Upper lobe of right lung (tissue), 1 donor: ENCODE measurements around the gene TENM4. TPM values are rescaled to one million over a fixed set of nuclear protein-coding genes. Genes with fewer than 3 reads are reported as not detected.

Experiments
- ATAC-seq: fragments of 200-7000 bp; cut with Tn5 transposase; one replicate; pipeline ENCODE4 v1.9.1; 2020; ENCODE audit warnings: mild to moderate bottlenecking, moderate library complexity
- DNase-seq: peaks from one replicate; pipeline ENCODE4 v3.0.0-alpha.2; 2020
- H3K27ac ChIP-seq: fragments of 200-600 bp; one replicate; pipeline ENCODE4 v1.8.0; 2022
- H3K27me3 ChIP-seq: fragments of 200-600 bp; one replicate; pipeline ENCODE4 v1.8.0; 2022; ENCODE audit warnings: mild to moderate bottlenecking
- H3K36me3 ChIP-seq: fragments of 200-600 bp; one replicate; pipeline ENCODE4 v1.8.0; 2022
- H3K4me1 ChIP-seq: fragments of 200-600 bp; one replicate; pipeline ENCODE4 v1.8.0; 2022
- H3K4me3 ChIP-seq: fragments of 200-600 bp; one replicate; pipeline ENCODE4 v1.8.0; 2022; ENCODE audit warnings: mild to moderate bottlenecking
- H3K9me3 ChIP-seq: fragments of 200-600 bp; one replicate; pipeline ENCODE4 v1.8.0; 2022
- intact Hi-C: fragments of 100-400 bp; cut with DNase I; formaldehyde crosslinking; loops from one replicate; pipeline ENCODE4 v1.11.0; 2022
- total RNA-seq: library from RNA; stranded (reverse); fragmentation: NEBNext Ultra II Directional; extraction: Animal tissue kit (Norgen Biotek cat#: 25700); gene quantifications from one replicate; pipeline ENCODE4 v1.2.1, GENCODE V29; 2021
- TF ChIP-seq, protein P1 (sequence below): fragments of 200-600 bp; IDR thresholded peaks from one replicate; pipeline ENCODE4 v1.8.0; 2022; ENCODE audit warnings: antibody characterized with exemption
- donor health status: DM: no; HTN: yes; CAD: no; lungs with severe emphysema.

The TENM4 gene
- total RNA-seq, 1 donor from 2014 or later = 4.3 TPM

DNA sequence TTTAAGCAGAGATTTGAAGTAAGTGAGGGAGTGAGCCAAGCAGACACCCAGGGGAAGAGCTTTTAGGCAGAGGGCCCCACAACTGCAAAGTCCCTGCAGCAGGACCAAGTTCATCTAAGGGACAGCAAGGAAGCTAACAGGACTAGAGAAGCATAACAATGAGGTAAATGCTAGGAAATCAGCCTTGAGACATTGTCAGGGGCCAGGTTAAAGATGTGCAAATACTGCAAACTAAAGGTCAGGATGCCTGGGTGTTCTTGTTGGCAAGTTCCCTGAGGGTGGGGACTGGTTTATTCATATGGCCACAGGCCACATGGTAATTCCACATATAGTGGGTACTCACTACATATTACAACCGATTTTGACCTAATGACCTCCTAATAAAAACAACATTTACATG, 467.0 kb downstream of the TENM4 start:
- H3K4me3 ChIP-seq = no peak overlapping the region
- no peaks in the 10 kb centered on the region for H3K9me3 ChIP-seq
- DNase-seq = no peak
- H3K4me1 ChIP-seq = no peaks in the 10 kb centered on the region
- ATAC-seq = no peak
- peaks cover 5% of the 10 kb centered on the region for H3K27me3 ChIP-seq
- TF ChIP-seq, protein P1, sequence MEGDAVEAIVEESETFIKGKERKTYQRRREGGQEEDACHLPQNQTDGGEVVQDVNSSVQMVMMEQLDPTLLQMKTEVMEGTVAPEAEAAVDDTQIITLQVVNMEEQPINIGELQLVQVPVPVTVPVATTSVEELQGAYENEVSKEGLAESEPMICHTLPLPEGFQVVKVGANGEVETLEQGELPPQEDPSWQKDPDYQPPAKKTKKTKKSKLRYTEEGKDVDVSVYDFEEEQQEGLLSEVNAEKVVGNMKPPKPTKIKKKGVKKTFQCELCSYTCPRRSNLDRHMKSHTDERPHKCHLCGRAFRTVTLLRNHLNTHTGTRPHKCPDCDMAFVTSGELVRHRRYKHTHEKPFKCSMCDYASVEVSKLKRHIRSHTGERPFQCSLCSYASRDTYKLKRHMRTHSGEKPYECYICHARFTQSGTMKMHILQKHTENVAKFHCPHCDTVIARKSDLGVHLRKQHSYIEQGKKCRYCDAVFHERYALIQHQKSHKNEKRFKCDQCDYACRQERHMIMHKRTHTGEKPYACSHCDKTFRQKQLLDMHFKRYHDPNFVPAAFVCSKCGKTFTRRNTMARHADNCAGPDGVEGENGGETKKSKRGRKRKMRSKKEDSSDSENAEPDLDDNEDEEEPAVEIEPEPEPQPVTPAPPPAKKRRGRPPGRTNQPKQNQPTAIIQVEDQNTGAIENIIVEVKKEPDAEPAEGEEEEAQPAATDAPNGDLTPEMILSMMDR = no peak
- intact Hi-C loops = no loop called here
- no peaks in the 10 kb centered on the region for H3K36me3 ChIP-seq
- H3K27ac ChIP-seq = no peak overlapping the region

DNA sequence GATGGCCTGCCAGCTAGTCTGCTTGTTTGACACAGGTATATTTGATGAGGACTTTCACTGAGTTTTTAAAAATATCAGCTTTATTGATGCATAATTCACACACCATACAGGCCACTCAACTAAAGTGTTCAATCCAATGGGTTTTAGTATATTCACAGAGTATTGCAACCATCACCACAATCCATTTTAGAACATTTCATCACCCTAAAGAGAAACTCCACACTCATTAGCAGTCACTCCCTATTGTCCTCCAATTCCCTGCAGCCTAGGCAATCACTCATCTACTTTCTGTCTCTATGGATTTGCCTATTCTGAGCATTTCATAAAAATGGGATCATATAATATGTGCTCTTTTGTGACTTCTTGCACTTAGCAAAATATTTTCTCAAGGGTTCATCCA, 468.2 kb downstream of the TENM4 start:
- no peak for ATAC-seq
- intact Hi-C loops = no loop called here
- H3K36me3 ChIP-seq = no peaks in the 10 kb centered on the region
- H3K9me3 ChIP-seq = no peaks in the 10 kb centered on the region
- no peak overlapping the region for H3K27ac ChIP-seq
- peaks cover 5% of the 10 kb centered on the region for H3K27me3 ChIP-seq
- H3K4me1 ChIP-seq = no peaks in the 10 kb centered on the region
- no peak for DNase-seq
- no peak overlapping the region for H3K4me3 ChIP-seq
- TF ChIP-seq, protein P1 = no peak

DNA sequence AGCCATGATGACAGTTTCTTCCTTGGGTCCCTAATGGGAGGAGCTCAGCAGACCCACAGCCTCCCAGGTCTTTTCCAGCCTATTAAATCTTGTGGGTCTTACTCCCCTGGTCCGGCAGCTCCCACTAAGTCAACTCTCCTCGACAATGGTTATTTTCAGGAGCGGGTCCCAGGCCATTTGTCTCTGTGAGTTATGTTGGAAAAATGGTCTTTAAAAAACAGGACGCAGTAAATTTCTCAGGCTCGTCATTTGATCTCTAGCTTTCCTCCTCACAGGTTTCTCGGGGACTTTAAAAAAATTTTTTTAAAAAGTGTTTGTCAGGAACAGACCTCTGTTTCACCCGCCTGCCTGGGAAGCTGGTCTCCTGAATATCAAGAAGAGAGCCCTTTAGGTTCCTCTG, 468.7 kb downstream of the TENM4 start:
- intact Hi-C loops = no loop called here
- no peak overlapping the region for H3K4me3 ChIP-seq
- H3K36me3 ChIP-seq = no peaks in the 10 kb centered on the region
- no peak overlapping the region for H3K27ac ChIP-seq
- H3K9me3 ChIP-seq = no peaks in the 10 kb centered on the region
- no peaks in the 10 kb centered on the region for H3K4me1 ChIP-seq
- H3K27me3 ChIP-seq = peaks cover 5% of the 10 kb centered on the region
- DNase-seq = no peak
- ATAC-seq = no peak
- TF ChIP-seq, protein P1 = no peak

DNA sequence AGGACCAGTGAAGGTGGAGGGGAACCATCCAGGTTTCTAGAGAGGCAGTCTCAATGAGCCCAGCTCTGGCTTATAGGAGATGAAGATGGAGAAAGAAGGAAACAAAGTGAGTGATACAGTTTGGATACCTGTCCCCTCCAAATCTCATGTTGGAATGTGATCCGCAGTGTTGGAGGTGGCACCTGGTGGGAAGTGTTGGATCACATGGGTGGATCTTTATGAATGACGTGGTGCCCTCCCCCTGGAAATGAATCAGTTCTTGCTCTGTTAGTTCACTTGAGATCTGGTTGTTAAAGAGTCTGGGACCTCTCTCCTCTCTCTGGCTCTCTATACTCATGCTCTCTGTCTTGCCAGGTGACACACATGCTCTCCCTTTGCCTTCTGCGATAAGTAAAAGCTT, 473.0 kb downstream of the TENM4 start:
- Histone ChIP-seq H3K27ac (no peak overlapping the region), H3K4me3 (no peak overlapping the region), H3K4me1 (no peaks in the 10 kb centered on the region), H3K9me3 (no peaks in the 10 kb centered on the region), H3K36me3 (no peaks in the 10 kb centered on the region), H3K27me3 (no peaks in the 10 kb centered on the region)
- ATAC-seq (no peak), DNase-seq (no peak)
- TF ChIP-seq, protein P1 = no peak
- intact Hi-C loops = no loop called here

DNA sequence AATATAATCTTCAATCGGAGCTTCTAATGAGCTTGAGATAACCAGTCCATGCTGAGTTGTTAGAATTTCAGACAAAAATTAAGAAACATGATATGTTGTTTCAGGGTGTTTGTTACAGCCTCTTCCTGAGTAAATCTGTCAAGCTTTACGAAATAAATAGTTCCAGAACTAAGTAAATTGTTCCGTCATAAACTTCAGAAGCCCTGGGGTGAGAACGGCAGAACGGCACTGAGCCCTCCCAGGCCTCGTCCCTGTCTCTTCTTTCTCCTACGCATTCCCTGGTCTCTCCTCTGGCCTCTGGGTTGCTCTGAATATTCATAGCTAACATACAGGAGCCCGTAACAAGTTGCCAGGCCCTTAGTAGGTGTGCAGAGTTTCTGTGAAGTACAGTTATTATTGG, 475.4 kb downstream of the TENM4 start:
- DNase-seq (no peak), ATAC-seq (no peak)
- intact Hi-C loops = no loop called here
- TF ChIP-seq, protein P1 = no peak
- no peak overlapping the region for H3K4me3 ChIP-seq
- no peak overlapping the region for H3K27ac ChIP-seq
- H3K36me3 ChIP-seq = no peaks in the 10 kb centered on the region
- H3K9me3 ChIP-seq = no peaks in the 10 kb centered on the region
- H3K27me3 ChIP-seq = no peaks in the 10 kb centered on the region
- H3K4me1 ChIP-seq = no peaks in the 10 kb centered on the region
